ENCODE results near the gene INAFM2.

Gene INAFM2

DNA sequence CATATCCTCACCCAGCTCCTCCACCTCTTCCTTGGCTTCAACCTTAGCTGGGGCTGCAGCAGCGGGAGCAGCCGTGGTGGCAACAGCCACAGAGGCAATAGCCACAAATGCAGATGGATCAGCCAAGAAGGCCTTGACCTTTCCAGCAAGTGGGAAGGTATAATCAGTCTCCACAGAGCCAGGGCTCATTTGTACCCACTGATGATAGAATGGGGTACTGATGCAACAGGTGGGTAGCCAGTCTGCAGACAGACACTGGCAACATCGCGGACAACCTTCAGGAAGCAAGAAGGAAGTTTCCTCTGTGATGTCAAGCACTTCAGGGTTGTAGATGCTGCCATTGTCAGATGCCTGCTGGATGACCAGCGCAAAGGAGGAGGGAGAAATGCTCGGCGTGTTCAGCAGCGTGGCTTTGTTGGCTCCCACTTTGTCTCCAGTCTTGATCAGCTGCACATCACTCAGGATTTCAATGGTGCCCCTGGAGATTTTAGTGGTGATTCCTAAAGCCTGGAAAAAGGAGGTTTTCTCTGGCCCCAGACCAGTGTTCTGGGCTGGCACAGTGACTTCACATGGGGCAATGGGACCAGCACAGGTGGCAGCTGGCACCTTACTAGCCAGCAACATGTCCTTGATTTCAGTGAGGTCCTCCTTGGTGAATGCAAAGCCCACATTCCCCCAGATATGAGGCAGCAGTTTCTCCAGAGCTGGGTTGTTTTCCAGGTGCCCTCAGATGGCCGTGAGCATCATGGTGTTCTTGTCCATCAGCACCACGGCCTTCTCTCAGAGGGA, 10.9 kb upstream of the INAFM2 start:
- TF ChIP-seq SIN3A (IDR thresholded peaks at IDR 0.05; ENCODE audit: borderline replicate concordance, insufficient read depth, low read length) (no peak), POLR2AphosphoS5 (IDR thresholded peaks at IDR 0.05; ENCODE audit: low read depth, low read length) (no peak), FOXP2 (optimal IDR thresholded peaks at IDR 0.05; ENCODE audit: borderline replicate concordance, extremely low read depth, extremely low read length, insufficient read depth) (no peak), TAF1 (IDR thresholded peaks at IDR 0.05; ENCODE audit: borderline replicate concordance, insufficient read depth, low read length) (no peak)
- TF ChIP-seq, protein P1, sequence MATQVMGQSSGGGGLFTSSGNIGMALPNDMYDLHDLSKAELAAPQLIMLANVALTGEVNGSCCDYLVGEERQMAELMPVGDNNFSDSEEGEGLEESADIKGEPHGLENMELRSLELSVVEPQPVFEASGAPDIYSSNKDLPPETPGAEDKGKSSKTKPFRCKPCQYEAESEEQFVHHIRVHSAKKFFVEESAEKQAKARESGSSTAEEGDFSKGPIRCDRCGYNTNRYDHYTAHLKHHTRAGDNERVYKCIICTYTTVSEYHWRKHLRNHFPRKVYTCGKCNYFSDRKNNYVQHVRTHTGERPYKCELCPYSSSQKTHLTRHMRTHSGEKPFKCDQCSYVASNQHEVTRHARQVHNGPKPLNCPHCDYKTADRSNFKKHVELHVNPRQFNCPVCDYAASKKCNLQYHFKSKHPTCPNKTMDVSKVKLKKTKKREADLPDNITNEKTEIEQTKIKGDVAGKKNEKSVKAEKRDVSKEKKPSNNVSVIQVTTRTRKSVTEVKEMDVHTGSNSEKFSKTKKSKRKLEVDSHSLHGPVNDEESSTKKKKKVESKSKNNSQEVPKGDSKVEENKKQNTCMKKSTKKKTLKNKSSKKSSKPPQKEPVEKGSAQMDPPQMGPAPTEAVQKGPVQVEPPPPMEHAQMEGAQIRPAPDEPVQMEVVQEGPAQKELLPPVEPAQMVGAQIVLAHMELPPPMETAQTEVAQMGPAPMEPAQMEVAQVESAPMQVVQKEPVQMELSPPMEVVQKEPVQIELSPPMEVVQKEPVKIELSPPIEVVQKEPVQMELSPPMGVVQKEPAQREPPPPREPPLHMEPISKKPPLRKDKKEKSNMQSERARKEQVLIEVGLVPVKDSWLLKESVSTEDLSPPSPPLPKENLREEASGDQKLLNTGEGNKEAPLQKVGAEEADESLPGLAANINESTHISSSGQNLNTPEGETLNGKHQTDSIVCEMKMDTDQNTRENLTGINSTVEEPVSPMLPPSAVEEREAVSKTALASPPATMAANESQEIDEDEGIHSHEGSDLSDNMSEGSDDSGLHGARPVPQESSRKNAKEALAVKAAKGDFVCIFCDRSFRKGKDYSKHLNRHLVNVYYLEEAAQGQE (IDR thresholded peaks at IDR 0.05; ENCODE audit: insufficient read depth in 1 of 2, low read depth in 2 of 2, low read length in 2 of 2), result no peak

DNA sequence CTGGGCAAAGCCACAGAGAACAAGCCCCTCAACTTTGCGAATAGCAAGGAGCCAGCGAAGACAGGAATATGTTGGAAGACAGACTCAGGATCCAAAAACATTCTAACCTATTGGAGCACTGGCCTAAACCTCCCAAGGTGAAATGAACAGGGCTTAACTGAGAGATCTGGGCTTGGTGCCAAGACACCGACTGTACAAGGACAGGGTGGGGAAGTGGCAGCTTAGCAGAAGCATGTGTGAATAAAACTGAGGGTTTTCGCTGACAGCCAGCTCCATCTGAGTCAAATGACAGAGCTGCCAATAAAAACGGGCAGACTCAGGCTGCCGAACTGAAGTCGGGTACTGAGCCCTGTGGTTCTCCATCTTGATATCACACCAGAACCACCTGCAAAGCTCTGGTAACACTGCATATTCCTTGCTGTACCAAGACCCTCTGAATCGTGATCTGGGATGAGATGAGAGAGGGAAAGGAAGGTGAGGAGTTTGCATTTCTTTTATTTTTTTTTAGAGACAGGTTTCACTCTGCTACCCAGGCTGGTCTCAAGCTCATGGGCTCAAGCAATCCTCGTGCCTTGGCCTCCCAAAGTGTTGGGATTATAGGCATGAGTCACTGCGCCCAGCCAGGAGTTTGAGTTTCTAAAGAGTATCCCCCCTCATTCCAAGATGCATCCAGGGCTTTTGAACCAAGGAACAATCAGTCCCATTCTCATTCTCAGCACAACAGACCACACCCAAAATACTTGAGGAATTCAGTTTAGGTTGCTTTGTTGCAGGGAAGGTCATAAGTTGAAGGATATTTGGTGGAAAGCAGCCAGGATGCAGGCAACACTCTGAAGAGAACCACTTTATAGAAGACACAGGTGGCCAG, 9.7 kb upstream of the INAFM2 start:
- TF ChIP-seq TAF1 (IDR thresholded peaks at IDR 0.05; ENCODE audit: borderline replicate concordance, insufficient read depth, low read length) (no peak), SIN3A (IDR thresholded peaks at IDR 0.05; ENCODE audit: borderline replicate concordance, insufficient read depth, low read length) (no peak), FOXP2 (optimal IDR thresholded peaks at IDR 0.05; ENCODE audit: borderline replicate concordance, extremely low read depth, extremely low read length, insufficient read depth) (no peak), POLR2AphosphoS5 (IDR thresholded peaks at IDR 0.05; ENCODE audit: low read depth, low read length) (no peak)
- TF ChIP-seq, protein P1 (IDR thresholded peaks at IDR 0.05; ENCODE audit: insufficient read depth in 1 of 2, low read depth in 2 of 2, low read length in 2 of 2), result no peak

DNA sequence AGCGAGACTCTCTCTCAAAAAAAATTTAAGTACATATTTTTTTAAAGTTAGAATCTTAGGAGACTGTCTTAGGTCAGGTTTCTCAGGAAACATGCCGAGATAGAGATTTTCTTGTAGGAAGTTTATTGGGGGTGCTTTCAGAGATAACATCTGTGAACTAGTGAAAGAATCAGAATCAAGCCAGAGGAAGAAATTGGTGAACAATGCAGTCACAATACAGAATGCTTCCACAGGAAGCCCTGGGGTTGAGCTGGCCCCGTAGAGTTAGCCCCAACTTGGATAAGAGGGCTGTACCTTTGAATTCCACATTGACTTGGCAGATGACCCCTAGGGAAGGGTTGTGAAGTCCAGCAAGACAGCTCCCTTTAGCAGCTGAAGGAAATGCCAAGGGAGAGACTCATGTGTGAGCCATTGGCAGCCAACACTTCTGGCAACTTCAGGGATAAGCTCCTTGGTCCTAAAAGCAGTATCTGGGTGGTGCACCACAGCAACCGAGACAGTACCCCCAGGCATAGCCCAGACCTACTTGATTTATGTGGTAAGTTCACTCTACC, 8.7 kb upstream of the INAFM2 start:
- TF ChIP-seq POLR2AphosphoS5 (IDR thresholded peaks at IDR 0.05; ENCODE audit: low read depth, low read length) (no peak), FOXP2 (optimal IDR thresholded peaks at IDR 0.05; ENCODE audit: borderline replicate concordance, extremely low read depth, extremely low read length, insufficient read depth) (no peak), TAF1 (IDR thresholded peaks at IDR 0.05; ENCODE audit: borderline replicate concordance, insufficient read depth, low read length) (no peak), SIN3A (IDR thresholded peaks at IDR 0.05; ENCODE audit: borderline replicate concordance, insufficient read depth, low read length) (no peak)
- TF ChIP-seq, protein P1 (IDR thresholded peaks at IDR 0.05; ENCODE audit: insufficient read depth in 1 of 2, low read depth in 2 of 2, low read length in 2 of 2), result no peak

GRCh38 chr15:40316931-40317330, 6.6 kb upstream of the INAFM2 start:
- TF ChIP-seq SIN3A (IDR thresholded peaks at IDR 0.05; ENCODE audit: borderline replicate concordance, insufficient read depth, low read length) (no peak), FOXP2 (optimal IDR thresholded peaks at IDR 0.05; ENCODE audit: borderline replicate concordance, extremely low read depth, extremely low read length, insufficient read depth) (no peak), TAF1 (IDR thresholded peaks at IDR 0.05; ENCODE audit: borderline replicate concordance, insufficient read depth, low read length) (no peak), POLR2AphosphoS5 (IDR thresholded peaks at IDR 0.05; ENCODE audit: low read depth, low read length) (no peak)
- TF ChIP-seq, protein P1 (IDR thresholded peaks at IDR 0.05; ENCODE audit: insufficient read depth in 1 of 2, low read depth in 2 of 2, low read length in 2 of 2), result no peak
